GM12874 (cell line): Measurements from ENCODE around the gene GOLPH3.

Experiments
- TF ChIP-seq, protein P1 (sequence below): IDR thresholded peaks from 2 replicates; pipeline ENCODE4 v1.5.1; 2011; ENCODE audit warnings: low read depth, mild to moderate bottlenecking, control low read depth, low read length, moderate library complexity; ENCODE audit not compliant: insufficient read depth

GOLPH3 gene

DNA sequence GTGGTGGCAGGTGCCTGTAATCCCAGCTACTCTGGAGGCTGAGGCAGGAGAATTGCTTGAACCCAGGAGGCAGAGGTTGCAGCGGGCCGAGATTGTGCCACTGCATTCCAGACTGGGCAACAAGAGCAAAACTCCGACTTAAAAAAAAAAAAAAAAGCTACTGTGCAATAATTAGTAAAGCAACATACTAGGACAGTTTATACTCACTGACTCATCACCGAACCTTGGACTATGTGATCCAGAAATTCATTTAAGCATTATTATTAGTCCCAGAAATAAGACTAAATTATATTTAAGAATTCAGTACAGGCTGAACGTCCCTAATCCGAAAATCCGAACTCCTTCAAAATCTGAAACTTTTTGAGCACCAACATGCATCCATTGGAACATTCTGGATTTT is 37.8 kb downstream of the GOLPH3 start:
- TF ChIP-seq, protein P1, sequence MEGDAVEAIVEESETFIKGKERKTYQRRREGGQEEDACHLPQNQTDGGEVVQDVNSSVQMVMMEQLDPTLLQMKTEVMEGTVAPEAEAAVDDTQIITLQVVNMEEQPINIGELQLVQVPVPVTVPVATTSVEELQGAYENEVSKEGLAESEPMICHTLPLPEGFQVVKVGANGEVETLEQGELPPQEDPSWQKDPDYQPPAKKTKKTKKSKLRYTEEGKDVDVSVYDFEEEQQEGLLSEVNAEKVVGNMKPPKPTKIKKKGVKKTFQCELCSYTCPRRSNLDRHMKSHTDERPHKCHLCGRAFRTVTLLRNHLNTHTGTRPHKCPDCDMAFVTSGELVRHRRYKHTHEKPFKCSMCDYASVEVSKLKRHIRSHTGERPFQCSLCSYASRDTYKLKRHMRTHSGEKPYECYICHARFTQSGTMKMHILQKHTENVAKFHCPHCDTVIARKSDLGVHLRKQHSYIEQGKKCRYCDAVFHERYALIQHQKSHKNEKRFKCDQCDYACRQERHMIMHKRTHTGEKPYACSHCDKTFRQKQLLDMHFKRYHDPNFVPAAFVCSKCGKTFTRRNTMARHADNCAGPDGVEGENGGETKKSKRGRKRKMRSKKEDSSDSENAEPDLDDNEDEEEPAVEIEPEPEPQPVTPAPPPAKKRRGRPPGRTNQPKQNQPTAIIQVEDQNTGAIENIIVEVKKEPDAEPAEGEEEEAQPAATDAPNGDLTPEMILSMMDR = no peak

DNA sequence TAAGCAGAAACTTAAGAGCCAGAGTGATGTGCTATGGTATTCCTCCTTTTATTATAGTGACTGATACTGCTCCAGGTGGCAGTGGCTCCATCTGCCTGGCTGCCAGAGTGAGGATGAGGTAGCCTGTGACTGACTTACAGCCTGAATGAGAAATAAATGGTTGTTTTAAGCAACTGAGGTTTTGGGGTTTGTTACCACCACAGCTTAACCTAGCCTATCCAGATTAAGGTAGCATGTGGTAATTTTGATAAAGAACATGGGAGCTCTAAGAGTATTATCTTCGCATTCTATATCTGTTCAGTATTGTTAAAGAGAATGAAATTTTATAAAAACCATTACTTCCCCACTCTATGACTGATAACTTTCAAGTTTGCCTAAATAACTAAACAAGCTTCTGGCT is 39.0 kb downstream of the GOLPH3 start:
- TF ChIP-seq, protein P1 = no peak

DNA sequence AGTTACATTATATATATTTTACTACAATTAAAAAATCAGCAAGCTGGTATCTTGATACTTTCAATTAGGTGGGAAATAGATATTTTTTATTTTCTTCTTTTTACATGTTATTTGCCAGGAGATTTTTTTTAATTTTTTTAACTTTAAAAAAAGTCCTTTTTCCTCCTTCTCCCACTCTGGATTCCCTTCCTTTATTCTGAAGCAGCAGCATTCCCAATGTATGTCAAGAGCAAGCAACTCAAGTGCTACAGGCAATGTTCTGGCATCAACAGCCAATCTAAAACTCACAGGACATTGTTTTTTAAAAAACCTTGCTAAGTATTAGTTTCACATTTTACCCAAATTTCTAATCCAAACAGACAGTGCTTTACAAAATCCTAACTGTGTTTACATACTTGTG is 41.4 kb downstream of the GOLPH3 start:
- TF ChIP-seq, protein P1 = no peak

DNA sequence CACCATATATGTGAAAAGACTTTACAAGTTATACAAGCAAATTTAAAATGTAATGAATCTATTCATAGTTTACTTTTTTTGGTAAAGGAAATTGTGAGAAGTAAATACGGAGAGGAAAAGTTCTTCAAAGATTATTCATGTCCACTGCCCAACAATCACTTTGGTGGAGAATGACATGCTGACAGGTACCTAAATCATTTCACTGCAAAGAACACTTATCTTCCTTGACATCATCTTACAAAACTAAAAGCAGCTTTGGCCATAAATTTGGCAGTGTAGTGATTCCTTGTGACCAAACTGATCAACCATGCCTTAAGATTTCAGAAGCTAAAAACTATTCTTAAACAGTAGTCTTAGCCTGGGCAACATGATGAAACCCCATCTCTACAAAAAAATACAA is 42.5 kb downstream of the GOLPH3 start:
- TF ChIP-seq, protein P1 = no peak

DNA sequence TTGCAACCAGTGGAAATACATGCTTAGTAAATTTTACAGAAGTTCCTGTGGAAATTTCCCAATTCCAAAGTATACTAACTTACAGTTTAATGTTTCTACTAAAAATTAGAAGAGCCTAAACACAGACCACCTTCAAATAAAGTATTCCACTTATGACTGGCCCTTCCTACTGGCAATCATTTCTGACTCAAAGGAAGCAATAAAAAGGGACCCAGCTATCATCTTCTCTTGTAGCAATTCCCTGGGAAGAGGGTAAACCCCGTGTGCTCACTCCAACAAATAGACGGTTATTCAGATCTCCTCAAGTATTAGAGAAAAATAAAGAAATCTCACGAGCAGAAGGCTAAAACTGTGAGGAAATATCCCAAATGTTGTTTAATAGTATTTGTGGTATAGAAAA is 43.3 kb downstream of the GOLPH3 start:
- TF ChIP-seq, protein P1 = no peak

DNA sequence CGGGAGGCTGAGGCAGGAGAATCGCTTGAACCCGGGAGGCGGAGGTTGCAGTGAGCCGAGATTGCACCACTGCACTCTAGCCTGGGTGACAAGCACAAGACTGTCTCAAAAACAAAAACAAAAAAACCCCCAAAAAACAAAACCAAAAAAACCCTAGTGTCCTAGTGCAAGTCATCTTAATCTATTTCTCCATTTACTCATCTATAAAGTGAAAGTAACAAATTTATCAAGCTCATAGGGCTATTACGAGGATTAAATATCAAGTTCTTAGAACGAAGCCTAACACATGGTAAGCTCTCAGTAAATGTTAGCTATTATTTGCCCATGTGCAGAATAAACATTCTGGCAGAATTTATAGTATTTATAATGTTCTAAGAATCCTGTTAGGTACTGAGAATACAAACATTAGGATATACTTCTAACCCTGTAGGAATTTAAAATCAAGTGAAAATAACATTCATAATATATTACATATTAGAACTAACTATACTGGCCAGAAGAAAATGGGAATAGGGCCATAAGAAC is 45.0 kb downstream of the GOLPH3 start:
- TF ChIP-seq, protein P1 = no peak

DNA sequence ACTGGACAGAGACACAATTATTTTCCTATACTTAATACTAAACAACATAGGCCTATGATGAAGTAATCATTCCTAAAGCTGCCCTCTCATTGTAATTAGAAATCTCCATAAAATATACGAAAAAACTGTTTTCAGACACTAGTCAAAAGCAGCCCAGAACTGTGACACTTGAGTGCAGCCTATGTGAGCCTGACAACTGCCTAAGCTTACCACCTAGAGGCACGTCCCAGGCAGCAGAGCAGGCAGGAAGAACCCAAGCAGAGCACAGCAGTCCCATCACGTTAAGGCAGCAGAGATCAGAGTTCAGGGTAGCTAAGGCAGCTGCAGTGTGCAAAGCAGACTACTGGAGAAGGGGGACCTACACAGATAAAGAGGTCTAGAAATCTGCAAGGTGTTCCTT is 46.4 kb downstream of the GOLPH3 start:
- TF ChIP-seq, protein P1 = no peak
